GM10847 (cell line): ENCODE data around the gene NUDCD2.

Source experiments
- POLR2A ChIP-seq: IDR thresholded peaks from 2 replicates; pipeline ENCODE4 v1.6.1; 2011; ENCODE audit not compliant: insufficient read length; ENCODE audit errors: extremely low read depth

Gene NUDCD2

DNA sequence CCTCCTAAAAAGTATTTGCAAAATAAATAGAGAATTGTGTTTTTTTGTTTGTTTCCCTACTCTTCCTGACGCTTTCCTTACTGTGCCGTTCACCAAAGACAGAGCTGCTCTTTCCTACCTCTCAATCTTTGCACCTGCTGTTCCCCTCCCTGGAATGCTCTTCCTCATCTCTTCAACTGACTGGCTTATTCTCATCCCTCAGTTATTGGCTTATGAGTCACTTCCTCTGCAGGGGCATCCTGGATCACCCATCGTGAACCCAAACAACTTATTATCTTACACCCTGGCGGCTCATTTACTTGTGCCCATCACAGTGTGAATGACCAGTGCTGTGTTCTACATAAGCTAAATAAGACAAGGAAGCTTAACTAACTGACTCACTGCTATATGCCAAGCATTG is 58.6 kb downstream of the NUDCD2 start:
- TF ChIP-seq POLR2A, result no peak

DNA sequence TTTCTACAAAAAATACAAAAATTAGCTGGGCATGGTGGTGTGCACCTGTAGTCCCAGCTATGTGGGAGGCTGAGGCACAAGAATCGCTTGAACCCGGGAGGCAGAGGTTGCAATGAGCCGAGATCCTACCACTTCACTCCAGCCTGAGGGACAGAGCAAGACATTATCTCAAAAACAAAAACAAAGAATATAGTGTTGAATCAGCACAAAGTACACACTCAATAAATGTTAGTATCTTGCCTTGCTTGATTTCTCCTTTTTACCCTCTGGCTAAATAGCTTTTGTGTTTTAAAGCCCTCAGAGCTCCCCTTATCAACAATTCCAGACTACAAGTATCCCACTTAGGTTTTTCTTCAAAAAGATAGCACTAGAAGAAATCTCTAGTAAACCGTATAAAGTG is 60.0 kb downstream of the NUDCD2 start:
- no peak for TF ChIP-seq POLR2A

DNA sequence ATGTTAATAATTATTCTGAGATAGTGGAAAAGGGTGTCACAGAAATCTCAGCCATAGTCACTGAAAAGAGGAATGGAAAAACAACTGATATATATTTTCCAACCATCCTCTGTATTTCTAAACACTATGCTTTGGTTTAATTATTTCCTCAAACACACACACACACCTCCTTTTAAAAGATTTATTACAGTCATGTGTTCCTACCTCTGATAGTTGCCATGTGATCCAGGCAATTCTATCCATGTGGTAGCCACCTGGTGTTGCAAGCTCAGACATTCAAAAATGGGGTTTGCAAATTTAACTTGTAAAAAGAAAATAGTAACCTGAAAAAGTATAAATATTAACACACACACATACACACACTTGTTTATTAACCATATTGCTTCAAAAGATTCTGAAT is 62.5 kb downstream of the NUDCD2 start:
- TF ChIP-seq POLR2A, result no peak
